Esophagus muscularis mucosa (tissue), 4 donors: Measurements from ENCODE around the gene KCTD1. TPM values are rescaled to one million over a fixed set of nuclear protein-coding genes. Genes with fewer than 3 reads are reported as not detected.
A peak's percentile ranks its signal among the peaks of the same experiment; 100 is the strongest.

Experiments used
- DNase-seq: peaks from one replicate; pipeline ENCODE4 v3.0.0-alpha.2; 2017; ENCODE audit errors: extremely low spot score
- H3K27ac ChIP-seq, 4 donors: fragments of 200-600 bp; sonication (generic); replicated peaks in 1 of 4; 1 replicate in 3 of 4; 2 replicates in 1 of 4; pipeline ENCODE4 v1.5.1; 2016 to 2019; ENCODE audit warnings: mild to moderate bottlenecking in 1 of 4
- H3K27me3 ChIP-seq, 4 donors: fragments of 200-600 bp; sonication (generic); one replicate each; pipeline versions ENCODE4 v1.5.1 to v1.6.0; 2016 to 2019
- H3K36me3 ChIP-seq, 4 donors: fragments of 200-600 bp; sonication (generic); one replicate each; pipeline ENCODE4 v1.5.1; 2016 to 2019
- H3K4me1 ChIP-seq, 4 donors: fragments of 200-600 bp; sonication (generic); one replicate each; pipeline ENCODE4 v1.5.1; 2016 to 2019
- H3K4me3 ChIP-seq, 4 donors: fragments of 200-600 bp; sonication (generic); 1 replicate in 2 of 4; 2 replicates in 2 of 4; pipeline ENCODE4 v1.5.1; 2016 to 2019; ENCODE audit warnings: mild to moderate bottlenecking in 4 of 4, moderate library complexity in 1 of 4
- H3K9me3 ChIP-seq, 4 donors: fragments of 200-600 bp; sonication (generic); 1 replicate in 3 of 4; 2 replicates in 1 of 4; pipeline ENCODE4 v1.5.1; 2016 to 2019
- CTCF ChIP-seq, 3 experiments: fragments of 200-600 bp in 2 of 3; fragments of 450-650 bp in 1 of 3; sonication (generic) in 2 of 3; IDR thresholded peaks; one replicate each; pipeline ENCODE4 v1.5.1; 2017 to 2019; ENCODE audit warnings: antibody characterized with exemption in 3 of 3, mild to moderate bottlenecking in 2 of 3, moderate library complexity in 1 of 3
- EP300 ChIP-seq: sonication (generic); formaldehyde crosslinking; IDR thresholded peaks from one replicate; pipeline ENCODE4 v1.6.1; 2017; ENCODE audit warnings: antibody characterized with exemption
- POLR2A ChIP-seq: fragments of 450-650 bp; IDR thresholded peaks from one replicate; pipeline ENCODE4 v1.6.1; 2017; ENCODE audit warnings: antibody characterized with exemption, moderate library complexity, mild to moderate bottlenecking, low read depth
- POLR2AphosphoS5 ChIP-seq, 2 donors: sonication (generic); formaldehyde crosslinking; IDR thresholded peaks; one replicate each; pipeline ENCODE4 v1.6.1; 2017; ENCODE audit warnings: antibody characterized with exemption in 2 of 2
- WGBS: methylation state at CpG from one replicate; pipeline ENCODE4 v1.1.5; 2018; 5-methylcytosine and 5-hydroxymethylcytosine counted together
- intact Hi-C: fragments of 100-400 bp; cut with DNase I; formaldehyde crosslinking; loops from one replicate; pipeline ENCODE4 v1.15.1; 2023
- total RNA-seq, 4 donors: library from RNA; depleted of rRNA; stranded (reverse); fragments of >200 nt; gene quantifications; one replicate each; pipeline versions ENCODE4 v1.1.0 to v1.2.1, GENCODE V29; 2016

The KCTD1 gene
- total RNA-seq, 4 donors from 2014 or later: 7.1 to 17.6 (median 12.7) TPM

- Histone ChIP-seq H3K4me1 (no peaks in the 10 kb centered on the region), H3K9me3 (no peaks in the 10 kb centered on the region), H3K27ac (no peak overlapping the region), H3K36me3 (peaks cover 0 to 28% (median 8%) of the 10 kb centered on the region in 4 donors), H3K4me3 (no peak overlapping the region), H3K27me3 (no peaks in the 10 kb centered on the region)
- intact Hi-C loops: no loop called here
- TF ChIP-seq POLR2AphosphoS5 (IDR thresholded peaks at IDR 0.05) (no peak), EP300 (no peak), POLR2A (no peak), CTCF (IDR thresholded peaks at IDR 0.05) (no peak)
- no peak for DNase-seq
- 90% methylated on average over 9 of the region's 9 CpGs for WGBS
These were observed 77.3 kb downstream of the KCTD1 start for GRCh38 chr18:26471027-26471426.

- Histone ChIP-seq H3K36me3 (peaks cover 0 to 20% (median 4%) of the 10 kb centered on the region in 4 donors), H3K4me3 (no peak overlapping the region), H3K4me1 (no peaks in the 10 kb centered on the region), H3K27ac (no peak overlapping the region), H3K27me3 (no peaks in the 10 kb centered on the region), H3K9me3 (no peaks in the 10 kb centered on the region)
- 71% methylated on average over 10 of the region's 10 CpGs for WGBS
- no peak for TF ChIP-seq POLR2A
- no peak for TF ChIP-seq EP300
- no peak for TF ChIP-seq POLR2AphosphoS5 (IDR thresholded peaks at IDR 0.05)
- no peak for TF ChIP-seq CTCF (IDR thresholded peaks at IDR 0.05)
- intact Hi-C loops: no loop called here
- DNase-seq: no peak
These were observed 78.2 kb downstream of the KCTD1 start for GRCh38 chr18:26470011-26470637.

- no peak for DNase-seq
- no peaks in the 10 kb centered on the region for H3K27me3 ChIP-seq
- no peaks in the 10 kb centered on the region for H3K4me1 ChIP-seq
- TF ChIP-seq CTCF (IDR thresholded peaks at IDR 0.05) (peak in 2 of 3 experiments; percentile 16 to 44), POLR2AphosphoS5 (IDR thresholded peaks at IDR 0.05) (no peak)
- peaks cover 0 to 20% (median 2%) of the 10 kb centered on the region in 4 donors for H3K36me3 ChIP-seq
- no peak overlapping the region for H3K4me3 ChIP-seq
- no peak overlapping the region for H3K27ac ChIP-seq
- 74% methylated on average over 4 of the region's 4 CpGs for WGBS
- H3K9me3 ChIP-seq: no peaks in the 10 kb centered on the region
- intact Hi-C loops: no loop called here
These were observed 79.4 kb downstream of the KCTD1 start for GRCh38 chr18:26468931-26469340.

GRCh38 chr18:26466026-26466425 lies 82.3 kb downstream of the KCTD1 start:
- Histone ChIP-seq H3K4me3 (no peak overlapping the region), H3K4me1 (peaks cover 0 to 4% (median 0%) of the 10 kb centered on the region in 4 donors), H3K27ac (no peak overlapping the region), H3K36me3 (peaks cover 0 to 12% (median 1%) of the 10 kb centered on the region in 4 donors), H3K27me3 (no peaks in the 10 kb centered on the region), H3K9me3 (no peaks in the 10 kb centered on the region)
- WGBS: 97% methylated on average over 9 of the region's 10 CpGs
- TF ChIP-seq CTCF (IDR thresholded peaks at IDR 0.05) (no peak), POLR2A (no peak), EP300 (no peak), POLR2AphosphoS5 (IDR thresholded peaks at IDR 0.05) (no peak)
- DNase-seq: peak; percentile 84
- intact Hi-C loops: no loop called here

GRCh38 chr18:26465431-26465830 lies 82.9 kb downstream of the KCTD1 start:
- Histone ChIP-seq H3K4me1 (peaks cover 0 to 6% (median 0%) of the 10 kb centered on the region in 4 donors), H3K4me3 (no peak overlapping the region), H3K27me3 (no peaks in the 10 kb centered on the region), H3K27ac (no peak overlapping the region), H3K9me3 (no peaks in the 10 kb centered on the region), H3K36me3 (peaks cover 0 to 8% (median 0%) of the 10 kb centered on the region in 4 donors)
- intact Hi-C loops: no loop called here
- 96% methylated on average over 12 of the region's 12 CpGs for WGBS
- no peak for TF ChIP-seq POLR2AphosphoS5 (IDR thresholded peaks at IDR 0.05)
- TF ChIP-seq CTCF (IDR thresholded peaks at IDR 0.05): no peak
- no peak for TF ChIP-seq POLR2A
- TF ChIP-seq EP300: no peak
- DNase-seq: peak; percentile 53
